T1000 (cell line): Measurements from ENCODE around the gene TMEM248.
"Not testable (repeated sequence)": the region's sequence is repeated elsewhere in the genome, so short reads cannot be mapped to it uniquely, and the experiment has no call there.

Experiments
- DNase-seq: peaks from one replicate; lab custom pipeline; 2025; ENCODE audit warnings: mixed read lengths; lab: John Stamatoyannopoulos, UW

Gene TMEM248

DNA sequence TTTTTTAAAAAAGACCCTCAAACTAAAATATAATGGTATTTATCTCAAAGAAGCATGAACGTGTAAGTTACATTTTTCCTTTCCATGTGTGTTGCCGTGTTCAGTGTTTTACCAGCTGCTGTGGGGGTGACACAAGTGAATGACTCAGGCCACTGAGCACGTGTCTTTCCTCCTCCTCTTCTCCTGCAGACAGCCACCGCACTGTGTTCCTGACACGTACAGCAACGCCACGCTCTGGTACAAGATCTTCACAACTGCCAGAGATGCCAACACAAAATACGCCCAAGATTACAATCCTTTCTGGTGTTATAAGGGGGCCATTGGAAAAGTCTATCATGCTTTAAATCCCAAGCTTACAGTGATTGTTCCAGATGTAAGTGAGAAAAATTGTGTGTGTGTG lies 29.7 kb downstream of the TMEM248 start:
- no peak for DNase-seq

GRCh38 chr7:66952343-66953043 lies 31.5 kb downstream of the TMEM248 start:
- peak; percentile 63 for DNase-seq

DNA sequence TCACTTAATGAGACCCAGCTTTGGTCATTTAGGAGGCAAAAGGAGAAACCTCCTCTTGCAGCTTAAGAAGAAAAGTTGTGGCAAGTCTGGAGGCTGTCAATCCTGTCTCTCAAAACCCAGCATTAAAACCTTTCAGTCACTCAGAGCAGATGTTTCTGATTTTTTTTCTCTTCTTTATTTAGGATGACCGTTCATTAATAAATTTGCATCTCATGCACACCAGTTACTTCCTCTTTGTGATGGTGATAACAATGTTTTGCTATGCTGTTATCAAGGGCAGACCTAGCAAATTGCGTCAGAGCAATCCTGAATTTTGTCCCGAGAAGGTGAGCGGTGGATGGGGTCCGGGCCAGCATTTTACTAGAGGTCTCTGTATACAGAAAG lies 32.0 kb downstream of the TMEM248 start:
- no peak for DNase-seq

DNA sequence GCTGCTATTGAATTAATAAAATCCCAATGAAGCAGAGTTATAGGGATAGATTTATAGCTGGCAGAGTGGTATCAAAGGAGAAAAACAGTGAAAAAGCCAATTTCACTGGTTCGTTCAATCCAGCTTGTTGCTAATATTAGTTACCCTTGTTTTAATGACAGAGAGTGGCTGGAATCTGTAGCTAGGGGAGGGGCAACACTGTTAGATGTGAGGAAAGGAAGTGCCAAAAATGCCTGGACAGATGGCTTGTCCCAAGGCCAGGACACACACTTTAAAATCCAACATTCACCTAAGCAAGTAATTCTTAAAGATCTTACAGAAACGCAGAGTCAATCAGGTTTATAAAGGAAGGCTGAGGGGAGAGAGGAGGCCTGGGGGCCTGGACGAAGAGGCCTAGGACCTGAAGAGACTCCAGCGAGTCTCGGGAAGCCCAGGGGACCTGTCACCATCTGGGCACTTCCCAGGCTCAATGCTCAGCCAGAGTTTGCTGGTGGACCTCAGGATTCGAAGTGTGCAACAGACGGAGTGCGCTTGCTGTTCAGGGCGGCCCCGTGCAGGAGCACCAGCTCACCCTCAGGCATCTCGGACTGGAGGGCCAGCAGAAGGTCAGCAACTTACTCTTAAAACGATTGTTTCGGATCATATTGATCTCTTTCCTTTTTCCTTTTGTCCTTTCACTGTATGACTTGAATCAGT lies 36.7 kb downstream of the TMEM248 start:
- no peak for DNase-seq

DNA sequence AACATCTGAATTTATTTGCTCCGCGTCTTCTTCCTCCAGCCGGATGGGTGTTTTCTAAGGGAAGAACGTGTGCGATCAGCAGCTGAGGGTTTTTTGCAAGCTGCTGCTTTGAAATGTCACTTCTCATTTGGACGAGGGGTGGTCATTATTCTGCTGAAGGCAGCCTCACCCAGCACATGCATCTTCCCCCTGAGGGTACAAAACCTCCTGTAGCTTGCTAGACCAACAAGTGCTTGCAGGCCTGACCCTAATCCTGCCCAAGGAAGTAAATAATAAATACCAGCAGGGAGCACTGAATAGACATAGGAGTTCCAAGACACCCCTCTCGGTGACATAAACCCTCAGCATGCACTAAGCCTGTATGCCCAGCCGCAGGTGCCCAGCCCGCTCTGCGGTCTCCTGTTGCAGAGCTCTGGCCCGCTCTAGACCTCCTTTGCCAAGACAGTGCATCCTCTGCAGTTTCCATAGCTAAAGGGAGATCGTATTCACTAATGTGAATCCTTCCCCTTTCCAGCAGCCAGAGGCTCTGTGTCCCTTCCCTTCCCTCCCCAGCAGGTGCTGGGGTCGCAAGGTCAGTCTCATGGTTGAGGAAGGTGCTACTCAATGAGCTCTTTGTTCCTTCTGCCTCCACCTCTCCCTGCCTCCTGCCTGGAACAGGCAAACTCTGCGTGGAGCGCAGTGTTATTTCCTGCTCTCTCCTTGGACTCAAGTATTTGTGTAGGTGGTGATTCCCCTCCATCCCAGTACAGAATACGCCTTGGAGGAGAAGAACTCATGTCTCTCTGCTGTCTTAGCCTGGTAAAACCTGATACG lies 37.7 kb downstream of the TMEM248 start:
- DNase-seq = no peak

- no peak for DNase-seq
These were observed 39.2 kb downstream of the TMEM248 start for GRCh38 chr7:66960192-66960591.

DNA sequence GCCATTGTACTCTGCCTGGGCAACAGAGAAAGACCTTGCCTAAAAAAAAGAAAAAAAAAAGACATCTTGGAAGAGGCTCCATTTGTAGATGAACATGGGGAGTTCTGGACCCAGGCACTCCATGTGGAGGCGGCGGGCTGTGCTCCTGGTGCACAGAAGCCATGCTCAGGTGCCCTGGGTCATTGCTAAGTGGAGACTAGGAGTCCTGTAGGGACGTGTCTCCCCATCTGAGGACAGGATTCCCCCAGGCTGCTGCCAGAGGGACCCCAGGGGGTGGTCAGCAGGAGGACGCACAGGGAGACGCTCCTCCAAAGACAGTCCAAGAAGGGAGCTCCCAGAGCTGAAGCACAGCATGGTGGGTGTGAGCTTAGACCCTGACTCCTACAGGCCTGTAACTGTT lies 40.1 kb downstream of the TMEM248 start:
- no peak for DNase-seq

DNA sequence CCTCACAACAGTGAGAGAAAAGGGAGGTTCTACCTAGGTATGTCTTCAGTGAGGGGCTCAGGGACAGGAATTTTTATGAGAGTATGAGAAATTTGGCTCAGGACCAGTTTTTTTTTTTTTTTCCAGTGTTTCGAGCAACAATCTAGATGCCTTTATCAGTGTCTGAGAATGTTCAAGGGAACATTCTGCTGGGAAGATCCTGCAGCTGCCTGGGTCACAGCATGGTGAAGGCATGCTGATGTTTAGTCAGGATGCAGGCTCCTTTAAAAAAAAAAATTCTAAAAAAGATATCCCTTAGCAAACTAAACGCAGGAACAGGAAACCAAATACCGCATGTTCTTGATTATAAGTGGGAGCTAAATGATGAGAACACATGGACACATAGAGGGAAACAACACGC lies 43.4 kb downstream of the TMEM248 start:
- DNase-seq = no peak

DNA sequence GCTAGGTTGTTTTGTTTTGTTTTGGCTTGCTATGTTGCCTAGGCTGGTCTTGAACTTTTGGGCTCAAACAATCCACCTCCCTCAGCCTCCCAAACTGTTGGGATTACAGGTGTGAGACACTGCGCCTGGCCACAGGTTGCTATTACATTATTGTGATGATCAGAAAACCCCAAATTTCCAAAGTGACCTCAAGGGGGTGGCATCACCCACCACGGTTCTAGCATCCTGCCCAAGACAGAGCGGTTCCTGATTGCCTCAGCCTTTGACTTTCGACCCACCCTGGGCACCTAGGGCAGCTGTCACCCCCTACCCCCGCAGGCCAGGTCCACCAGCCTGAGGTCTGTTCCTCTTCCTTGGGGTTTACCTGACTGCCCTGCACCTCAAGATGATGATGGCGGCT lies 46.0 kb downstream of the TMEM248 start:
- DNase-seq = no peak

DNA sequence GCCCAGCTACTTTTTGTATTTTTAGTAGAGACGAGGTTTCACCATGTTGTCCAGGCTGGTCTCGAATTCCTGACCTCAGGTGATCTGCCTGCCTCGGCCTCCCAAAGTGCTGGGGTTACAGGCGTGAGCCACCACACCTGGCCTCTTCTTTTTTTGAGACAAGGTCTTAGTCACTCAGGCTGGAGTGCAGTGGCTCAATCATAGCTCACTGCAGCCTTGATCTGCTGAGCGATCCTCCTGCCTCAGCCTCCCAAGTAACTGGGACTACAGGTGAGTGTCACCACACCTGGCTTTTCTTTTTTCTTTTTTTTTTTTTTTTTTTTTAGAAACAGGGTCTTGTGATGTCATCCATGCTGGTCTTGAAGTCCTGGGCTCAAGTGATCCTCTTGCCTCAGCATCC lies 48.0 kb downstream of the TMEM248 start:
- DNase-seq = not testable (repeated sequence)

DNA sequence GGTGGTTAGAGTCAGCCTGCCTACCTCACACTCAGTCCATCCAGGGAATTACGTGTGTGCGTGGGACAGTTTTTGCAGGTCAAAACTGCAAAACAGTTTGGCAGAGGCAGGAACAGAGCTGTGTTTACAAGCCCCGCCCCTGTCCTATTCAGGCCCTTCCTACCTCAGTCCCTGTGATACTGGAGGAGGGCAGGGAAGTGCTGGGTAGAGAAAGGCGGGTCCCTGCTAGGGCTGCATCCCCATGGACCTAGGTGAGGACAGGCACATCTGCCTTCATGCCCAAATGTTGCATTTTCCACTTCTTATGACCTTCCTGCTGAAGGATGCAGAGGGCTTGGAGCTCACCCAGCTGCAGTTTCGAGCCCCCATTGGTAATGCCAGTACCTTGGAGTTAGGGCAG lies 49.3 kb downstream of the TMEM248 start:
- DNase-seq = no peak

GRCh38 chr7:66974986-66975590 lies 54.1 kb downstream of the TMEM248 start:
- DNase-seq = no peak

DNA sequence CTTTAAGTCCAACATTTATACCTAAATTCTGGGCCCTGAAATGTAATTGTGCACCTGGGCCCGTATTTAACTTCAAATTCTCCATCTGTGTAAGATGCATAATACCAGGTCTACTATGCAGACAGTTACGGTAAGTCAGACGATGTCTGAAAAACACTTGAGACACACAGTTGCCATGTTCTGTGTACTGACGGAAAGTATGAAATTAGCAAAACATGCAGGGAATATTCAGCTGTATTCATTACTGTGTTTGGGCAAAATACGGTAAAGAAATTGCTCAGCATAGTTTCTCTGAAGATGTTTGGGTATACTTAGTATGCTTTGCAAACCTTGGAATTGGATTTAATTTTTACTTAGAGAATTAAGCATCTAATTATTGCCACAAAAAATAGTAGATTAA lies 57.3 kb downstream of the TMEM248 start:
- DNase-seq = not testable (repeated sequence)

DNA sequence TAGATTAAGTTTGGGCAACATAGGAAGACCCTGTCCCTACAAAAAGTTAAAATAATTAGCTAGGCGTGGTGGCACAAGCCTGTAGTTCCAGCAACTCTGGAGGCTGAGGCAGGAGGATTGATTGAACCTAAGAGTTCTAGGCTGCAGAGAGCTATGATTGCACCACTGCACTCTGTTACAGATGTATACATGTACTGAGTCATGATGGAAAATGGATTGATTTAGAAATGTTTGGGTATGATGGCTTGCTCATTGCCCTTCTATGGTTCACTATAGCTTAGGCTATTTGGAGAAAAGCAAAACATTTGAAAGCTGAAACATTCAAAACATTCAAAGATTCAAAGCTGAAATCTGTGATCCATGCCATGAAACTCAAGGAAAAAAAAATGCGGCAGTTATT lies 58.0 kb downstream of the TMEM248 start:
- DNase-seq = not testable (repeated sequence)

DNA sequence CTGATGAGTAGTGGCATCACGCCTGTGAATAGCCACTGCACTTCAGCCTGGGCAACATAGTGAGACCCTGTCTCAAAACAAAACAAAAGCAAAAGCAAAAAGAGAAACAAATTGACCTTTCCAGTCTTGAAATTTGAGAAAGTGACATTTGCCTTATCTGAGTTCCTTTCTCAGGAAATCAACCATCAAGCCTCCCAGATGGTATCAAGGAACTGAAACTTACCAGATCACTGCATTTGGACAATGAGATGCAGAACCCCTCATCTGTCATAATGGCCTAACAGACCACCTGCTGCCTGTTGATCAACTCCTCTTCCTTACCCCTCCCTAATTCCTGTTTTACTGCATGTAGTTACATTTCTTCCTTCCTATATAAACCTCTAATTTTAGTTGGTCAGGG lies 59.3 kb downstream of the TMEM248 start:
- not testable (repeated sequence) for DNase-seq

- not testable (repeated sequence) for DNase-seq
These were observed 68.5 kb downstream of the TMEM248 start for GRCh38 chr7:66989552-66989951.

DNA sequence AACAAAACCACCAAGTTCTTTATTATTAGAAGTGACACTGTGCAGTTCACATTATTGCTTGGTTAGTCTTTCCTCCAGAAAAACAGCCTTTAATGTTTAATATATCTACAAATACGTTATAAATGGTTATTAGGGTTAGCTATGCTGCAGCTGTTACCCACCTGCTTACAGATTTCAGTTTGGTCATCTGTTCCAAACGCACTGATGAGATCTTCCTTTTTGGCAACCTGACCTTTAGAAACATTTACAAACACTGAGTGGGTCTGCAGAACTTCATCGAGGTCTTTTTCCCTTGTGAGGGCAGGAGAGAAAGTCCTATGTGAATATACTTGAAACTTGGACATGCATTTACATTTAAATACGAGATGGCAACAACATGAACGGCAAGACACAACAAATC lies 73.0 kb downstream of the TMEM248 start:
- not testable (repeated sequence) for DNase-seq

- peak; percentile 46 for DNase-seq
These were observed 73.6 kb downstream of the TMEM248 start for GRCh38 chr7:66994691-66995049.

- peak; percentile 78 for DNase-seq
These were observed 74.2 kb downstream of the TMEM248 start, which contains the start of gene SBDS for GRCh38 chr7:66995050-66995776. SBDS (minus strand) TSS chr7:66995586; CDS start chr7:66995417, 169 bp downstream.

GRCh38 chr7:66996444-66997191 lies 75.6 kb downstream of the TMEM248 start, which contains the start of gene TYW1:
TYW1 (plus strand) TSS chr7:66996833; CDS start chr7:66996979, 146 bp downstream.
- DNase-seq = peak; percentile 90
